Measurements from ENCODE around the gene TOP2B.

The TOP2B gene

DNA sequence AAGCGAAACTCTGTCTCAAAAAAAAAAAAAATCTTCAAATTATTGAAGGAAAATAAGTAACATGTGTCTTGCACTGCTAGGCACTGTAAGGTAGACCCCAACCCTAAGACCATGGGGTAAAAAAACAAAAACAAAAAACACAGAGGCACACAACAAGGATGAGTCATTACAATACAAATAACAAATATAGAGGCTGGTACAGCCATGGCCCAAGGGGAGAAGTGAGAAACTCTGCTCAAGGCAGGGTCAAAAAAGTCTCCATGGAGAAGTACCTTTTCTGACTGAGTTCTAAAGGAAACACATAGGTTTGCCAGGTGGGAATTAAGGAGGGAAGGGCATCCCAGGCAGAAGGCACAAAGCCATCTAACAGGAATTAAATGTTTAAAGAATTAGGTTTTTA is 54.5 kb downstream of the TOP2B start:
- H3K27ac ChIP-seq (ENCODE audit: low read length), result no peak overlapping the region
- peaks cover 91% of the 10 kb centered on the region for H3K36me3 ChIP-seq (ENCODE audit: control insufficient read depth, low read depth, low read length)
- no peak overlapping the region for H3K9ac ChIP-seq (ENCODE audit: low read length)
- H3K9me3 ChIP-seq (ENCODE audit: control insufficient read depth, low read depth, low read length), result no peaks in the 10 kb centered on the region
- no peaks in the 10 kb centered on the region for H3K4me1 ChIP-seq (ENCODE audit: control insufficient read depth, low read depth, low read length)
- H3K4me3 ChIP-seq (ENCODE audit: low read length), result no peak overlapping the region
- H3K27me3 ChIP-seq (ENCODE audit: control insufficient read depth, insufficient read depth, low read length), result no peaks in the 10 kb centered on the region

DNA sequence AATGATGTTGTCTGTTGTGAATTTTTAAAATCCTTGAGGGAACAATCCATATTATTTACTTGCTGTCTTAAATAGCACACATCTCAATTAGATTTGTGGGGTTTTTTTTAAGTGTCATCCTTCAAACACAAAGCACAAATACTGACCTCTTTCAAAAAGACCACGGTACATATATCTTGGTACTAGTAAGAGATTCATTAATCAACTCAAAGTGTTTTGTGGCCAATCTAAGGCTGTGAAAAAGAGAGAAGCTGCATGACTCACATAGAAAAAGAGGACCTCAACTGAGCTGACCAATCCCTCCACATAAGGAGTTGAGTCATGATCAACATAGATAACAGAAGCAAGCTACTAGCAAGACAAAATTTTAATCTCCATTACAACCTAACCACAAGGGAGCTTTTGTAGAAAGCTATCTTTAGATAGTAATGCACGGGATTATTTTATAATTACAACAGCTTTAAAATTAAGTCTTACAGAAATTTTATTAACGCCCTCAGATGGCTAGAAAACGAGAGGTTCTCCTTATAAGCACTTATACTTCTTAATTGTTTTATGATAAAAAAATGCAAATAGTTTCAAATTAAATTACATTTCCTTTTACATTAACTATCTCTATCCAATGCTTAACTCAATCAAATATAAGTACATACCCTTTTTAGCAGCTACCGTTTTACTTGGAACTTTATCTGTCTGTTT is 60.5 kb downstream of the TOP2B start:
- Histone ChIP-seq H3K27me3 (ENCODE audit: control insufficient read depth, insufficient read depth, low read length) (no peaks in the 10 kb centered on the region), H3K9me3 (ENCODE audit: control insufficient read depth, low read depth, low read length) (no peaks in the 10 kb centered on the region), H3K27ac (ENCODE audit: low read length) (no peak overlapping the region), H3K4me1 (ENCODE audit: control insufficient read depth, low read depth, low read length) (no peaks in the 10 kb centered on the region), H3K36me3 (ENCODE audit: control insufficient read depth, low read depth, low read length) (peaks cover 74% of the 10 kb centered on the region), H3K4me3 (ENCODE audit: low read length) (no peak overlapping the region), H3K9ac (ENCODE audit: low read length) (no peak overlapping the region)

DNA sequence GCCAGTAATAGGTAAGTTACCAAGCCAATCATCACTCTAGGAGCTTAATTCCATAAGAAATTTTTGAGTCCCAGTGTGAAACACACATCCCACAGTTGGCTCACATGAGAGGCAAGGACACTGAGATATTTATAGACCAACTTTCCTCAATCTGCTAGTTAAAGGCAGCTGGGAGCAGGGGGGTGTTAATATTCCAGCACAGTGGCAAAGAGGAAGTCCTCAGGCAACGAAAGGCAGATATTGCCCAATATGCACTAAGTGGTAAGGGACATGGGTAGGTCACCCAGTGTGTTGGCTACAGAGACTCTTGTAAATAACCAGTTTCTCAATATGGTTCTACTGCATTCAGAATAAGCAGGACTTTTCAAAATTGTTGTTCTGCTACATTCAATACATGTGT is 61.0 kb downstream of the TOP2B start:
- Histone ChIP-seq H3K9ac (ENCODE audit: low read length) (no peak overlapping the region), H3K27ac (ENCODE audit: low read length) (no peak overlapping the region), H3K4me3 (ENCODE audit: low read length) (no peak overlapping the region), H3K36me3 (ENCODE audit: control insufficient read depth, low read depth, low read length) (peaks cover 74% of the 10 kb centered on the region), H3K27me3 (ENCODE audit: control insufficient read depth, insufficient read depth, low read length) (no peaks in the 10 kb centered on the region), H3K9me3 (ENCODE audit: control insufficient read depth, low read depth, low read length) (no peaks in the 10 kb centered on the region), H3K4me1 (ENCODE audit: control insufficient read depth, low read depth, low read length) (no peaks in the 10 kb centered on the region)

- Histone ChIP-seq H3K27me3 (ENCODE audit: control insufficient read depth, insufficient read depth, low read length) (no peaks in the 10 kb centered on the region), H3K9me3 (ENCODE audit: control insufficient read depth, low read depth, low read length) (no peaks in the 10 kb centered on the region), H3K9ac (ENCODE audit: low read length) (no peak overlapping the region), H3K27ac (ENCODE audit: low read length) (no peak overlapping the region), H3K4me1 (ENCODE audit: control insufficient read depth, low read depth, low read length) (peaks cover 2% of the 10 kb centered on the region), H3K4me3 (ENCODE audit: low read length) (no peak overlapping the region), H3K36me3 (ENCODE audit: control insufficient read depth, low read depth, low read length) (peaks cover 52% of the 10 kb centered on the region)
Measured at GRCh38 chr3:25597535-25598101, 67.1 kb downstream of the TOP2B start.

- Histone ChIP-seq H3K4me3 (ENCODE audit: low read length) (no peak overlapping the region), H3K4me1 (ENCODE audit: control insufficient read depth, low read depth, low read length) (peaks cover 3% of the 10 kb centered on the region), H3K9ac (ENCODE audit: low read length) (no peak overlapping the region), H3K36me3 (ENCODE audit: control insufficient read depth, low read depth, low read length) (peaks cover 32% of the 10 kb centered on the region), H3K27me3 (ENCODE audit: control insufficient read depth, insufficient read depth, low read length) (no peaks in the 10 kb centered on the region), H3K27ac (ENCODE audit: low read length) (no peak overlapping the region), H3K9me3 (ENCODE audit: control insufficient read depth, low read depth, low read length) (no peaks in the 10 kb centered on the region)
Measured at GRCh38 chr3:25594007-25594502, 70.7 kb downstream of the TOP2B start.

- Histone ChIP-seq H3K27me3 (ENCODE audit: control insufficient read depth, insufficient read depth, low read length) (no peaks in the 10 kb centered on the region), H3K4me3 (ENCODE audit: low read length) (no peak overlapping the region), H3K27ac (ENCODE audit: low read length) (no peak overlapping the region), H3K36me3 (ENCODE audit: control insufficient read depth, low read depth, low read length) (peaks cover 22% of the 10 kb centered on the region), H3K4me1 (ENCODE audit: control insufficient read depth, low read depth, low read length) (peaks cover 3% of the 10 kb centered on the region), H3K9ac (ENCODE audit: low read length) (no peak overlapping the region), H3K9me3 (ENCODE audit: control insufficient read depth, low read depth, low read length) (no peaks in the 10 kb centered on the region)
Measured at GRCh38 chr3:25593001-25593400, 71.7 kb downstream of the TOP2B start.

GRCh38 chr3:25592510-25592968 is 72.2 kb downstream of the TOP2B start:
- Histone ChIP-seq H3K36me3 (ENCODE audit: control insufficient read depth, low read depth, low read length) (peaks cover 17% of the 10 kb centered on the region), H3K27ac (ENCODE audit: low read length) (no peak overlapping the region), H3K4me1 (ENCODE audit: control insufficient read depth, low read depth, low read length) (peaks cover 3% of the 10 kb centered on the region), H3K4me3 (ENCODE audit: low read length) (no peak overlapping the region), H3K27me3 (ENCODE audit: control insufficient read depth, insufficient read depth, low read length) (no peaks in the 10 kb centered on the region), H3K9me3 (ENCODE audit: control insufficient read depth, low read depth, low read length) (no peaks in the 10 kb centered on the region), H3K9ac (ENCODE audit: low read length) (no peak overlapping the region)

DNA sequence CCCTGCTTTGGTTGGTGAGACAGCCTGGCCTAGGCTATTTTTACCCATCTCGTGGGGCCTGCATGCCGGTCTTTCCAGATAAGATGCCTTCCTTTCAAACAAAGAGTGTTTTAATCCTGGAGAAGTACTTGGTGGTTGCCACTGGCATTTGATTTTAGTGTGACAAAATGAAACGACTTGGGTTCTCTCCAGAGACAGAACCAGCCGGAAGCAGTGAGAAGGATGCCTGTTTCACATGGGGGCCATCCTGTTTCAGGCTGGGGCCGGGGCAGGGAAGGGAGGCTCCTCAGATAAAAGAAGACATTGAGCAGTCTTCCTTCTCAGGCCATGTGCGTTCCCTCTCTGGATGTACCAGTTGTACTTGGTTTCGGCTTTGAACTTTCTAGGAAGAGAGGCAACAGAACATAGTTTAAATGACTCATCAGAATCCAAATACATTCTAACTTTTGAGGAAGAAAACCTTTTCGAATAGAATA is 74.9 kb downstream of the TOP2B start:
- H3K9me3 ChIP-seq (ENCODE audit: control insufficient read depth, low read depth, low read length), result no peaks in the 10 kb centered on the region

DNA sequence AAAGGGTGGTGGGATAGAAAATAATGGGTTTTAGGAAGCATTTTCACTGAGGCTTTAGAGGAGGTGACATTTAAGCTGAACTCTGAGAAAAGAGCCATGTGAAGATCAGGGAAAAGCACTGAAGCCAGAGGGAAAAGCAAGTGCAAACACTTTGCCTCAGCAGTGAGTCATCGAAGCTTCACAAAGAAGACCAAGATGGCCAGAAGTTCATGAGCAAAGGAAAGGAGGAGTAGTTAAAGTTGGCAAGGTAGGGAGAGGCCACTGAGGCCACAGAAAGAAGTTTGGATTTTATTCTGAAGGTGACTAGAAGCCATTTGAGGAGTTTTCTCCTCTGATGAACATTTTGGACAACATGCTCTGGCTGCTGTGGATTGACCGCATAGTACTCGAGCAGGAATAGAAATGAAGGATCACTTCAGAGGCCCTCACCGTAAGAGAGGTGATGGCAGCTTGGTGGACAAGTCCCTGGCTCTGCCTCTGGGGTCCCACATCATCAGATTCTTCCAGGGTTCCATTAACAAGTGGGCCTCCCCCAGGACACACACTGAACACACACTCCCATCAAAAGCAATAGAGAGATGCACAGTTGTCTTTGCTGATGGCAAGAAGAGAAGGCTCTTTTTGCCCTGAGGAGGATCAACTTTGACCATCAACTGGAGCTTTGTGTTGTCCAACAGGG is 75.5 kb downstream of the TOP2B start:
- Histone ChIP-seq H3K4me1 (ENCODE audit: control insufficient read depth, low read depth, low read length) (peaks cover 3% of the 10 kb centered on the region), H3K36me3 (ENCODE audit: control insufficient read depth, low read depth, low read length) (no peaks in the 10 kb centered on the region), H3K27me3 (ENCODE audit: control insufficient read depth, insufficient read depth, low read length) (no peaks in the 10 kb centered on the region), H3K27ac (ENCODE audit: low read length) (no peak overlapping the region), H3K9me3 (ENCODE audit: control insufficient read depth, low read depth, low read length) (no peaks in the 10 kb centered on the region), H3K9ac (ENCODE audit: low read length) (no peak overlapping the region), H3K4me3 (ENCODE audit: low read length) (no peak overlapping the region)

More for the DNA sequence above, 74.9 kb downstream of the TOP2B start:
- Histone ChIP-seq H3K4me3 (ENCODE audit: low read length) (no peak overlapping the region), H3K4me1 (ENCODE audit: control insufficient read depth, low read depth, low read length) (peaks cover 3% of the 10 kb centered on the region), H3K9ac (ENCODE audit: low read length) (no peak overlapping the region), H3K27me3 (ENCODE audit: control insufficient read depth, insufficient read depth, low read length) (no peaks in the 10 kb centered on the region), H3K36me3 (ENCODE audit: control insufficient read depth, low read depth, low read length) (no peaks in the 10 kb centered on the region), H3K27ac (ENCODE audit: low read length) (no peak overlapping the region)

- no peak overlapping the region for H3K9ac ChIP-seq (ENCODE audit: low read length)
- no peaks in the 10 kb centered on the region for H3K9me3 ChIP-seq (ENCODE audit: control insufficient read depth, low read depth, low read length)
- no peaks in the 10 kb centered on the region for H3K36me3 ChIP-seq (ENCODE audit: control insufficient read depth, low read depth, low read length)
- H3K27ac ChIP-seq (ENCODE audit: low read length), result no peak overlapping the region
- no peaks in the 10 kb centered on the region for H3K27me3 ChIP-seq (ENCODE audit: control insufficient read depth, insufficient read depth, low read length)
- no peak overlapping the region for H3K4me3 ChIP-seq (ENCODE audit: low read length)
- peaks cover 3% of the 10 kb centered on the region for H3K4me1 ChIP-seq (ENCODE audit: control insufficient read depth, low read depth, low read length)
Measured at GRCh38 chr3:25588441-25589103, 76.1 kb downstream of the TOP2B start.

DNA sequence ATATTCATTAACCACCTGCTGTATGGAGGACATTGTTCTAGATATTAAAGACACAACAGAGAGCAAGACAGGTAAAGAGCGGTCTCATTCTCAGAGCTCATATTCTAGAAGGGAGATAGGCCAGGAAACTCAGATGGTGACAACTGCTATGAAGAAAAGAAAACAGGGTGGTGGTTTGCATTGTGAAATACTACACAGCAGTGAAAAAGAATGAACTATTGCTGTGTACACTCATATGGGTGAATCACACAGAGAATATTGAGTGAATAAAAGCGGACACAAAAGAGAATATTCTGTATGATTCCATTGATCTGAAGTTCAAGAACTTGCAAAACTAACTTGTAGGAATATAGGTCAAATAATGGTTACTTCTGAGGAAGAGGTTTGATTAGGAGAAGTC is 76.7 kb downstream of the TOP2B start:
- Histone ChIP-seq H3K4me3 (ENCODE audit: low read length) (no peak overlapping the region), H3K9ac (ENCODE audit: low read length) (no peak overlapping the region), H3K4me1 (ENCODE audit: control insufficient read depth, low read depth, low read length) (peaks cover 3% of the 10 kb centered on the region), H3K36me3 (ENCODE audit: control insufficient read depth, low read depth, low read length) (no peaks in the 10 kb centered on the region), H3K27ac (ENCODE audit: low read length) (no peak overlapping the region), H3K9me3 (ENCODE audit: control insufficient read depth, low read depth, low read length) (no peaks in the 10 kb centered on the region), H3K27me3 (ENCODE audit: control insufficient read depth, insufficient read depth, low read length) (no peaks in the 10 kb centered on the region)
